PC-3 (cell line): ENCODE data around the gene ANKIB1. TPM values are rescaled to one million over a fixed set of nuclear protein-coding genes. Genes with fewer than 3 reads are reported as not detected.

Experiments
- ATAC-seq: fragments of 200-7000 bp; cut with Tn5 transposase; 2 replicates; pipeline ENCODE4 v1.9.1; 2020; ENCODE audit warnings: mild to moderate bottlenecking, moderate library complexity
- BruUV-seq: library from RNA; stranded (reverse); fragments of 400-500 nt; replicated peaks from 2 replicates; lab custom pipeline; 2021; lab: Mats Ljungman, UMichigan
- CTCF ChIA-PET: fragments of 300-600 bp; sonication (Branson Sonifier 250); formaldehyde crosslinking; loops from one replicate; lab custom pipeline; 2022; ENCODE audit warnings: antibody characterized with exemption; lab: Charles Lee
- POLR2A ChIA-PET: fragments of 300-600 bp; sonication (Branson Sonifier 250); formaldehyde crosslinking; loops from one replicate; lab custom pipeline; 2022; ENCODE audit warnings: antibody characterized with exemption; ENCODE audit not compliant: unreplicated experiment; lab: Charles Lee
- DNase-seq: peaks from one replicate; pipeline ENCODE4 v3.0.0-alpha.2; 2015
- H2AFZ ChIP-seq: fragments of 300-600 bp; sonication (generic); 2 replicates; pipeline ENCODE4 v1.6.0; 2016; ENCODE audit warnings: antibody characterized with exemption, low read length
- H3F3A ChIP-seq: fragments of 300-600 bp; sonication (generic); one replicate; pipeline ENCODE4 v1.6.0; 2017; ENCODE audit warnings: antibody characterized with exemption, low read length, control low read depth, mild to moderate bottlenecking; ENCODE audit not compliant: unreplicated experiment
- H3K27ac ChIP-seq: fragments of 300-600 bp; sonication (generic); 2 replicates; pipeline ENCODE4 v1.5.1; 2016; ENCODE audit warnings: mild to moderate bottlenecking, low read length
- H3K27me3 ChIP-seq: fragments of 300-600 bp; sonication (generic); 2 replicates; pipeline ENCODE4 v1.6.1; 2016; ENCODE audit warnings: low read length, mixed read lengths
- H3K36me3 ChIP-seq: fragments of 300-600 bp; sonication (generic); 2 replicates; pipeline ENCODE4 v1.6.1; 2016; ENCODE audit warnings: low read depth, mixed run types, low read length, mixed read lengths
- H3K4me1 ChIP-seq: fragments of 300-600 bp; sonication (generic); 2 replicates; pipeline ENCODE4 v1.5.1; 2016; ENCODE audit warnings: low read length; ENCODE audit not compliant: insufficient read depth
- H3K4me2 ChIP-seq: fragments of 300-600 bp; sonication (generic); 2 replicates; pipeline ENCODE4 v1.6.0; 2016; ENCODE audit warnings: low read length
- H3K4me3 ChIP-seq: fragments of 300-600 bp; sonication (generic); 2 replicates; pipeline ENCODE4 v1.5.1; 2016; ENCODE audit warnings: mild to moderate bottlenecking, low read length, mixed read lengths
- H3K79me2 ChIP-seq: fragments of 300-600 bp; sonication (generic); 2 replicates; pipeline ENCODE4 v1.6.1; 2017; ENCODE audit warnings: low read length, mixed read lengths
- H3K9ac ChIP-seq: fragments of 300-600 bp; sonication (generic); 2 replicates; pipeline ENCODE4 v1.6.0; 2016; ENCODE audit warnings: mild to moderate bottlenecking, low read length
- H3K9me2 ChIP-seq: fragments of 300-600 bp; sonication (generic); replicated peaks from 2 replicates; pipeline ENCODE4 v1.6.1; 2016; ENCODE audit warnings: mixed run types, low read length, mixed read lengths
- H3K9me3 ChIP-seq: fragments of 300-600 bp; sonication (generic); 2 replicates; pipeline ENCODE4 v1.6.1; 2016; ENCODE audit warnings: low read length, mixed read lengths
- H4K20me1 ChIP-seq: fragments of 300-600 bp; sonication (generic); 2 replicates; pipeline ENCODE4 v1.6.1; 2016; ENCODE audit warnings: low read length, mixed read lengths
- CTCF ChIP-seq: fragments of 300-600 bp; sonication (generic); conservative IDR thresholded peaks from 2 replicates; pipeline ENCODE4 v1.5.1; 2017; ENCODE audit warnings: antibody characterized with exemption, low read depth, mild to moderate bottlenecking, low read length
- EZH2 ChIP-seq: fragments of 300-600 bp; sonication (generic); IDR thresholded peaks from one replicate; pipeline ENCODE4 v1.6.1; 2017; ENCODE audit warnings: antibody characterized with exemption, mild to moderate bottlenecking, low read length; ENCODE audit not compliant: unreplicated experiment
- EZH2phosphoT487 ChIP-seq: fragments of 300-600 bp; sonication (generic); IDR thresholded peaks from 2 replicates; pipeline ENCODE4 v1.6.1; 2018; ENCODE audit warnings: mild to moderate bottlenecking, antibody characterized with exemption, low read length, borderline replicate concordance
- intact Hi-C: fragments of 100-400 bp; cut with micrococcal nuclease; formaldehyde crosslinking; loops from 2 replicates; pipeline ENCODE4 v1.9.0; 2023
- total RNA-seq: library from RNA; depleted of rRNA; stranded (reverse); fragments of >200 nt; gene quantifications from 2 replicates; pipeline ENCODE4 v1.2.3, GENCODE V29; 2014

ANKIB1 gene
- total RNA-seq, 1 experiment from 2014 or later = 32.1 TPM

GRCh38 chr7:92266415-92267241 is 20.9 kb downstream of the ANKIB1 start:
- no peaks in the 10 kb centered on the region for H3K9me3 ChIP-seq
- H2AFZ ChIP-seq = no peak overlapping the region
- DNase-seq = peak; percentile 31
- H3K27ac ChIP-seq = no peak overlapping the region
- H3K36me3 ChIP-seq = no peaks in the 10 kb centered on the region
- CTCF ChIA-PET = no interaction called here
- H3K9ac ChIP-seq = no peak overlapping the region
- peaks cover 7% of the 10 kb centered on the region for H3K4me1 ChIP-seq
- intact Hi-C loops = no loop called here
- BruUV-seq = no TSS peak
- H4K20me1 ChIP-seq = no peaks in the 10 kb centered on the region
- TF ChIP-seq EZH2 (no peak), CTCF (no peak), EZH2phosphoT487 (no peak)
- no peaks in the 10 kb centered on the region for H3F3A ChIP-seq
- H3K9me2 ChIP-seq = no peaks in the 10 kb centered on the region
- H3K4me3 ChIP-seq = no peak overlapping the region
- no peaks in the 10 kb centered on the region for H3K27me3 ChIP-seq
- H3K79me2 ChIP-seq = peaks cover 72% of the 10 kb centered on the region
- POLR2A ChIA-PET = no interaction called here
- no peak overlapping the region for H3K4me2 ChIP-seq
- ATAC-seq = peak; percentile 48

DNA sequence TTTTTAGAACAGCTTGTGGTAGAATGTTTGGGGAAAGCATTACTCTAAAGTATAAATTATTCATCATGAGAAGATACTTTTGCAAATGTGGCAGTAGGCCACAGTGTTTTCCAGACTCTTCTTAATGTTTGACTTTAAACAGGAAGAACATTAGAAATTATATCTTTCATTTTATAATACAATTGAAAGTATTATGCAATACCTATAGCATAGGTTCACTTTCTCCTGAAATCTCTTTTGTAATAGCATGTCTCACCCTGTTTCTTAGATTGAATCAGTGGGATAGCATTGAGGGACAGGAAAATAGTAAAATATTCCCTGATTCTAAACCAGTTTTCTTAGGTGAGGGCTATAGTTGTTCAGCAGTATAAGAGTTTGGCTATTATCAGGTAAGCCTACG is 23.1 kb downstream of the ANKIB1 start:
- POLR2A ChIA-PET = no interaction called here
- BruUV-seq = no TSS peak

More for the DNA sequence above, 23.1 kb downstream of the ANKIB1 start:
- H4K20me1 ChIP-seq = no peaks in the 10 kb centered on the region
- H3K9me3 ChIP-seq = no peaks in the 10 kb centered on the region
- no peak overlapping the region for H3K4me3 ChIP-seq
- H3K36me3 ChIP-seq = no peaks in the 10 kb centered on the region
- intact Hi-C loops = no loop called here
- H2AFZ ChIP-seq = no peak overlapping the region
- no peak for ATAC-seq
- peaks cover 67% of the 10 kb centered on the region for H3K79me2 ChIP-seq
- H3K9ac ChIP-seq = no peak overlapping the region
- no peaks in the 10 kb centered on the region for H3K9me2 ChIP-seq
- DNase-seq = no peak
- H3K4me2 ChIP-seq = no peak overlapping the region
- CTCF ChIA-PET = no interaction called here
- no peaks in the 10 kb centered on the region for H3F3A ChIP-seq
- peaks cover 7% of the 10 kb centered on the region for H3K4me1 ChIP-seq
- TF ChIP-seq EZH2 = no peak
- TF ChIP-seq EZH2phosphoT487 = no peak
- TF ChIP-seq CTCF = no peak
- no peaks in the 10 kb centered on the region for H3K27me3 ChIP-seq
- no peak overlapping the region for H3K27ac ChIP-seq
